HUES48 (cell line): ENCODE data around the gene HOXA2.

Experiments used
- H3K27ac ChIP-seq: one replicate; pipeline ENCODE4 v1.7.0; 2013; ENCODE audit warnings: low read depth, low read length, inconsistent platforms
- H3K27me3 ChIP-seq: 2 replicates; pipeline ENCODE4 v1.6.1; 2013; ENCODE audit warnings: mild to moderate bottlenecking, low read length; ENCODE audit not compliant: control insufficient read depth, insufficient read depth
- H3K36me3 ChIP-seq: 2 replicates; pipeline ENCODE4 v1.6.1; 2013; ENCODE audit warnings: low read length; ENCODE audit not compliant: control insufficient read depth, insufficient read depth
- H3K4me1 ChIP-seq: 2 replicates; pipeline ENCODE4 v1.6.1; 2013; ENCODE audit warnings: mild to moderate bottlenecking, low read length; ENCODE audit not compliant: control insufficient read depth, insufficient read depth
- H3K4me3 ChIP-seq: 2 replicates; pipeline ENCODE4 v1.5.1; 2013; ENCODE audit warnings: mild to moderate bottlenecking, low read depth, low read length
- H3K9ac ChIP-seq: 2 replicates; pipeline ENCODE4 v1.6.1; 2013; ENCODE audit warnings: mild to moderate bottlenecking, low read depth, low read length, moderate library complexity
- H3K9me3 ChIP-seq: 2 replicates; pipeline ENCODE4 v1.6.1; 2013; ENCODE audit warnings: low read length; ENCODE audit not compliant: control insufficient read depth, insufficient read depth

HOXA2 gene

GRCh38 chr7:27102581-27103442, at the start of gene HOXA2:
HOXA2 (minus strand) TSS chr7:27102683; CDS start chr7:27102500, 183 bp downstream.
- H3K9ac ChIP-seq, result no peak within 1 kb of the TSS
- H3K9me3 ChIP-seq, result no peaks in the 10 kb centered on the region
- no peaks in the 10 kb centered on the region for H3K36me3 ChIP-seq
- H3K4me1 ChIP-seq, result peaks cover 28% of the 10 kb centered on the region
- H3K27ac ChIP-seq, result no peak within 1 kb of the TSS
- peaks cover 100% of the 10 kb centered on the region for H3K27me3 ChIP-seq
- H3K4me3 ChIP-seq, result no peak within 1 kb of the TSS

GRCh38 chr7:27151341-27151930, 49.0 kb upstream of the HOXA2 start:
- Histone ChIP-seq H3K9ac (no peak overlapping the region), H3K27me3 (peaks cover 100% of the 10 kb centered on the region), H3K27ac (no peak overlapping the region), H3K4me3 (peak overlapping the region; percentile 46; the same call in 1 of the 2 replicates), H3K36me3 (no peaks in the 10 kb centered on the region), H3K4me1 (peaks cover 10% of the 10 kb centered on the region; the same call in 1 of the 2 replicates), H3K9me3 (no peaks in the 10 kb centered on the region)

- Histone ChIP-seq H3K36me3 (no peaks in the 10 kb centered on the region), H3K9ac (no peak overlapping the region), H3K4me1 (peaks cover 8% of the 10 kb centered on the region; the same call in 1 of the 2 replicates), H3K27me3 (peaks cover 100% of the 10 kb centered on the region), H3K4me3 (peak overlapping the region; percentile 46), H3K27ac (no peak overlapping the region), H3K9me3 (no peaks in the 10 kb centered on the region)
Observed at GRCh38 chr7:27150568-27151340, 48.3 kb upstream of the HOXA2 start.

- Histone ChIP-seq H3K4me1 (peaks cover 8% of the 10 kb centered on the region; the same call in 1 of the 2 replicates), H3K4me3 (no peak overlapping the region), H3K27ac (no peak overlapping the region), H3K36me3 (no peaks in the 10 kb centered on the region), H3K9me3 (no peaks in the 10 kb centered on the region), H3K27me3 (peaks cover 100% of the 10 kb centered on the region), H3K9ac (no peak overlapping the region)
Observed at GRCh38 chr7:27149842-27150567, 47.5 kb upstream of the HOXA2 start.

GRCh38 chr7:27148756-27149641, 46.5 kb upstream of the HOXA2 start:
- H3K9me3 ChIP-seq, result no peaks in the 10 kb centered on the region
- H3K27me3 ChIP-seq, result peaks cover 100% of the 10 kb centered on the region
- H3K4me3 ChIP-seq, result no peak overlapping the region
- H3K4me1 ChIP-seq, result peaks cover 8% of the 10 kb centered on the region; the same call in 1 of the 2 replicates
- no peak overlapping the region for H3K9ac ChIP-seq
- no peaks in the 10 kb centered on the region for H3K36me3 ChIP-seq
- H3K27ac ChIP-seq, result no peak overlapping the region

GRCh38 chr7:27148031-27148755, 45.7 kb upstream of the HOXA2 start:
- H3K27ac ChIP-seq, result no peak overlapping the region
- peaks cover 100% of the 10 kb centered on the region for H3K27me3 ChIP-seq
- peaks cover 12% of the 10 kb centered on the region; the same call in 1 of the 2 replicates for H3K4me1 ChIP-seq
- no peak overlapping the region for H3K9ac ChIP-seq
- H3K36me3 ChIP-seq, result no peaks in the 10 kb centered on the region
- no peaks in the 10 kb centered on the region for H3K9me3 ChIP-seq
- H3K4me3 ChIP-seq, result no peak overlapping the region; the same call in 1 of the 2 replicates

- Histone ChIP-seq H3K36me3 (no peaks in the 10 kb centered on the region), H3K9ac (no peak within 1 kb of the TSS), H3K9me3 (no peaks in the 10 kb centered on the region), H3K4me1 (peaks cover 12% of the 10 kb centered on the region; the same call in 1 of the 2 replicates), H3K4me3 (no peak within 1 kb of the TSS; the same call in 1 of the 2 replicates), H3K27ac (no peak within 1 kb of the TSS), H3K27me3 (peaks cover 100% of the 10 kb centered on the region)
Observed at GRCh38 chr7:27147199-27148030, 44.9 kb upstream of the HOXA2 start, which contains the start of gene HOXA6. HOXA6 (minus strand) TSS chr7:27147774; CDS start chr7:27147749, 25 bp downstream.

- Histone ChIP-seq H3K4me3 (no peak overlapping the region), H3K9me3 (no peaks in the 10 kb centered on the region), H3K4me1 (peaks cover 9% of the 10 kb centered on the region; the same call in 1 of the 2 replicates), H3K27me3 (peaks cover 100% of the 10 kb centered on the region), H3K9ac (no peak overlapping the region), H3K27ac (no peak overlapping the region), H3K36me3 (no peaks in the 10 kb centered on the region)
Observed at GRCh38 chr7:27146491-27147198, 44.2 kb upstream of the HOXA2 start.
